IMR-90 (cell line): Measurements from ENCODE around the gene WNT16.

Source experiments
- BHLHE40 ChIP-seq: fragments of 150-350 bp; IDR thresholded peaks from 2 replicates; pipeline ENCODE4 v1.6.1; 2016; ENCODE audit warnings: mild to moderate bottlenecking, low read depth, low read length
- POLR2A ChIP-seq: IDR thresholded peaks from 2 replicates; pipeline ENCODE4 v1.6.1; 2012; ENCODE audit warnings: mild to moderate bottlenecking, low read depth, low read length
- RAD21 ChIP-seq: IDR thresholded peaks from 2 replicates; pipeline ENCODE4 v1.6.1; 2012; ENCODE audit warnings: low read length, improper control_type of control experiment
- TF ChIP-seq, protein P1 (sequence below): conservative IDR thresholded peaks from 2 replicates; pipeline ENCODE4 v1.5.1; 2012; ENCODE audit warnings: mild to moderate bottlenecking, low read depth, low read length, improper control_type of control experiment
- TF ChIP-seq, protein P2 (sequence below): fragments of 150-350 bp; IDR thresholded peaks from 2 replicates; pipeline ENCODE4 v1.6.1; 2017; ENCODE audit warnings: mild to moderate bottlenecking, antibody characterized with exemption, low read length, low read depth

DNA sequence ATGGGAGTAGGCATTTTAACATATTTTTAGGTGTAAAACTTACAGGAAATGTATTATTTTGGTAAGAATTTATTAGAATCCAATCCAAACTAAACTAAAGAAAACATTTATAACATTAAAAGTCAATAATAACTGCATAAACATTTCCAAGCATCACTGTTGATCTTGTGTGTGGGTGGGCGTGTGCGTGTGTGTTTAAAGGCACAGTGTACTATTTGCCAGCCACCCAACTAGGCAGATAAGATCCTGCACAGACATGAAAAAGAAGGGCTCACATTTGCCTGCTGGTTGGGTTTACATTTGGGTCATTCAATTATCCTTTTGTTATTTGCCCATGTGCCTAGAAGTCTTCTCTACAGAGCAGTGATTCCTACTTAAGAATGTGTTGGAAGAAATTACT, 31.0 kb upstream of the WNT16 start:
- TF ChIP-seq RAD21: no peak
- no peak for TF ChIP-seq POLR2A
- TF ChIP-seq, protein P1, sequence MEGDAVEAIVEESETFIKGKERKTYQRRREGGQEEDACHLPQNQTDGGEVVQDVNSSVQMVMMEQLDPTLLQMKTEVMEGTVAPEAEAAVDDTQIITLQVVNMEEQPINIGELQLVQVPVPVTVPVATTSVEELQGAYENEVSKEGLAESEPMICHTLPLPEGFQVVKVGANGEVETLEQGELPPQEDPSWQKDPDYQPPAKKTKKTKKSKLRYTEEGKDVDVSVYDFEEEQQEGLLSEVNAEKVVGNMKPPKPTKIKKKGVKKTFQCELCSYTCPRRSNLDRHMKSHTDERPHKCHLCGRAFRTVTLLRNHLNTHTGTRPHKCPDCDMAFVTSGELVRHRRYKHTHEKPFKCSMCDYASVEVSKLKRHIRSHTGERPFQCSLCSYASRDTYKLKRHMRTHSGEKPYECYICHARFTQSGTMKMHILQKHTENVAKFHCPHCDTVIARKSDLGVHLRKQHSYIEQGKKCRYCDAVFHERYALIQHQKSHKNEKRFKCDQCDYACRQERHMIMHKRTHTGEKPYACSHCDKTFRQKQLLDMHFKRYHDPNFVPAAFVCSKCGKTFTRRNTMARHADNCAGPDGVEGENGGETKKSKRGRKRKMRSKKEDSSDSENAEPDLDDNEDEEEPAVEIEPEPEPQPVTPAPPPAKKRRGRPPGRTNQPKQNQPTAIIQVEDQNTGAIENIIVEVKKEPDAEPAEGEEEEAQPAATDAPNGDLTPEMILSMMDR: no peak
- TF ChIP-seq, protein P2, sequence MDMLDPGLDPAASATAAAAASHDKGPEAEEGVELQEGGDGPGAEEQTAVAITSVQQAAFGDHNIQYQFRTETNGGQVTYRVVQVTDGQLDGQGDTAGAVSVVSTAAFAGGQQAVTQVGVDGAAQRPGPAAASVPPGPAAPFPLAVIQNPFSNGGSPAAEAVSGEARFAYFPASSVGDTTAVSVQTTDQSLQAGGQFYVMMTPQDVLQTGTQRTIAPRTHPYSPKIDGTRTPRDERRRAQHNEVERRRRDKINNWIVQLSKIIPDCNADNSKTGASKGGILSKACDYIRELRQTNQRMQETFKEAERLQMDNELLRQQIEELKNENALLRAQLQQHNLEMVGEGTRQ: no peak
- no peak for TF ChIP-seq BHLHE40
